T-helper 2 cell treated with Interferon-gamma antibody and Interleukin-4, amounts not matched to agents 5 μg/mL and 100 μg/mL, for 36 hours (primary cell): ENCODE results near the gene ARIH2.
"Not testable (repeated sequence)": the region's sequence is repeated elsewhere in the genome, so short reads cannot be mapped to it uniquely, and the experiment has no call there.

Experiments used
- DNase-seq: peaks from one replicate; pipeline ENCODE4 v3.0.0; 2021; ENCODE audit warnings: low spot score
- H3K27ac Mint-ChIP-seq: one replicate; pipeline ENCODE4 v1.8.0; 2021; ENCODE audit warnings: mild to moderate bottlenecking, mixed read lengths
- H3K27me3 Mint-ChIP-seq: one replicate; pipeline ENCODE4 v1.8.0; 2021; ENCODE audit warnings: low read depth, mixed read lengths
- H3K36me3 Mint-ChIP-seq: one replicate; pipeline ENCODE4 v1.8.0; 2021; ENCODE audit warnings: low read depth, mixed read lengths
- H3K4me1 Mint-ChIP-seq: one replicate; pipeline ENCODE4 v1.8.0; 2021; ENCODE audit warnings: low read depth, mixed read lengths
- H3K4me3 Mint-ChIP-seq: one replicate; pipeline ENCODE4 v1.8.0; 2022; ENCODE audit warnings: mild to moderate bottlenecking, moderate library complexity, mixed read lengths
- H3K9me3 Mint-ChIP-seq: one replicate; pipeline ENCODE4 v1.8.0; 2021; ENCODE audit warnings: mixed read lengths

The ARIH2 gene

GRCh38 chr3:48907026-48907425, 11.6 kb upstream of the ARIH2 start:
- not testable (repeated sequence) for H3K9me3 Mint-ChIP-seq, H3K36me3 Mint-ChIP-seq, DNase-seq, H3K27ac Mint-ChIP-seq, H3K4me3 Mint-ChIP-seq, H3K27me3 Mint-ChIP-seq, H3K4me1 Mint-ChIP-seq

GRCh38 chr3:48915296-48915695, 3.3 kb upstream of the ARIH2 start:
- Mint-ChIP-seq H3K9me3 (no peaks in the 10 kb centered on the region), H3K4me1 (peaks cover 16% of the 10 kb centered on the region), H3K36me3 (peaks cover 12% of the 10 kb centered on the region), H3K27ac (peak overlapping the region; percentile 72), H3K4me3 (no peak overlapping the region), H3K27me3 (no peaks in the 10 kb centered on the region)
- no peak for DNase-seq

- Mint-ChIP-seq H3K27ac (peak overlapping the region; percentile 100), H3K36me3 (peaks cover 23% of the 10 kb centered on the region), H3K9me3 (no peaks in the 10 kb centered on the region), H3K4me1 (peaks cover 22% of the 10 kb centered on the region), H3K27me3 (no peaks in the 10 kb centered on the region), H3K4me3 (peak overlapping the region; percentile 99)
- peak; percentile 66 for DNase-seq
Observed at GRCh38 chr3:48919215-48920138, 835 bp downstream of the ARIH2 start.

- peak; percentile 32 for DNase-seq
- no peaks in the 10 kb centered on the region for H3K27me3 Mint-ChIP-seq
- H3K9me3 Mint-ChIP-seq, result no peaks in the 10 kb centered on the region
- peak overlapping the region; percentile 77 for H3K27ac Mint-ChIP-seq
- peaks cover 50% of the 10 kb centered on the region for H3K4me1 Mint-ChIP-seq
- peak overlapping the region; percentile 69 for H3K4me3 Mint-ChIP-seq
- peaks cover 64% of the 10 kb centered on the region for H3K36me3 Mint-ChIP-seq
Observed at GRCh38 chr3:48926425-48927392, 8.1 kb downstream of the ARIH2 start.

GRCh38 chr3:48927928-48928327, 9.3 kb downstream of the ARIH2 start:
- no peaks in the 10 kb centered on the region for H3K27me3 Mint-ChIP-seq
- H3K9me3 Mint-ChIP-seq, result no peaks in the 10 kb centered on the region
- peaks cover 71% of the 10 kb centered on the region for H3K36me3 Mint-ChIP-seq
- H3K27ac Mint-ChIP-seq, result peak overlapping the region; percentile 55
- DNase-seq, result no peak
- H3K4me1 Mint-ChIP-seq, result peaks cover 56% of the 10 kb centered on the region
- H3K4me3 Mint-ChIP-seq, result peak overlapping the region; percentile 69

- Mint-ChIP-seq H3K4me3 (peak overlapping the region; percentile 69), H3K27me3 (no peaks in the 10 kb centered on the region), H3K9me3 (no peaks in the 10 kb centered on the region), H3K4me1 (peaks cover 56% of the 10 kb centered on the region), H3K36me3 (peaks cover 71% of the 10 kb centered on the region), H3K27ac (peak overlapping the region; percentile 72)
- DNase-seq, result no peak
Observed at GRCh38 chr3:48928679-48929078, 10.0 kb downstream of the ARIH2 start.

GRCh38 chr3:48929358-48930035, 10.9 kb downstream of the ARIH2 start:
- Mint-ChIP-seq H3K27me3 (no peaks in the 10 kb centered on the region), H3K4me1 (peaks cover 59% of the 10 kb centered on the region), H3K36me3 (peaks cover 74% of the 10 kb centered on the region), H3K4me3 (peak overlapping the region; percentile 70), H3K27ac (peak overlapping the region; percentile 65), H3K9me3 (no peaks in the 10 kb centered on the region)
- DNase-seq, result no peak

- Mint-ChIP-seq H3K9me3 (no peaks in the 10 kb centered on the region), H3K4me3 (no peak overlapping the region), H3K4me1 (peaks cover 64% of the 10 kb centered on the region), H3K27ac (no peak overlapping the region), H3K27me3 (no peaks in the 10 kb centered on the region), H3K36me3 (peaks cover 75% of the 10 kb centered on the region)
- DNase-seq, result no peak
Observed at GRCh38 chr3:48930590-48930989, 11.9 kb downstream of the ARIH2 start.

GRCh38 chr3:48931944-48932580, 13.4 kb downstream of the ARIH2 start:
- peak overlapping the region; percentile 42 for H3K27ac Mint-ChIP-seq
- peak; percentile 21 for DNase-seq
- H3K27me3 Mint-ChIP-seq, result no peaks in the 10 kb centered on the region
- H3K4me1 Mint-ChIP-seq, result peaks cover 57% of the 10 kb centered on the region
- H3K4me3 Mint-ChIP-seq, result no peak overlapping the region
- H3K36me3 Mint-ChIP-seq, result peaks cover 71% of the 10 kb centered on the region
- H3K9me3 Mint-ChIP-seq, result no peaks in the 10 kb centered on the region

GRCh38 chr3:48934333-48934991, 15.8 kb downstream of the ARIH2 start:
- Mint-ChIP-seq H3K27me3 (no peaks in the 10 kb centered on the region), H3K27ac (no peak overlapping the region), H3K36me3 (peaks cover 63% of the 10 kb centered on the region), H3K4me1 (peaks cover 46% of the 10 kb centered on the region), H3K4me3 (no peak overlapping the region), H3K9me3 (no peaks in the 10 kb centered on the region)
- DNase-seq, result no peak

GRCh38 chr3:48935530-48935929, 16.9 kb downstream of the ARIH2 start:
- H3K4me1 Mint-ChIP-seq, result peaks cover 38% of the 10 kb centered on the region
- no peak overlapping the region for H3K27ac Mint-ChIP-seq
- peaks cover 56% of the 10 kb centered on the region for H3K36me3 Mint-ChIP-seq
- H3K4me3 Mint-ChIP-seq, result no peak overlapping the region
- H3K9me3 Mint-ChIP-seq, result no peaks in the 10 kb centered on the region
- H3K27me3 Mint-ChIP-seq, result no peaks in the 10 kb centered on the region
- no peak for DNase-seq

- Mint-ChIP-seq H3K4me3 (no peak overlapping the region), H3K9me3 (no peaks in the 10 kb centered on the region), H3K27me3 (no peaks in the 10 kb centered on the region), H3K27ac (no peak overlapping the region), H3K36me3 (peaks cover 44% of the 10 kb centered on the region), H3K4me1 (peaks cover 29% of the 10 kb centered on the region)
- DNase-seq, result no peak
Observed at GRCh38 chr3:48938156-48938555, 19.5 kb downstream of the ARIH2 start.

GRCh38 chr3:48938689-48939088, 20.0 kb downstream of the ARIH2 start:
- peaks cover 31% of the 10 kb centered on the region for H3K4me1 Mint-ChIP-seq
- DNase-seq, result no peak
- H3K4me3 Mint-ChIP-seq, result no peak overlapping the region
- peaks cover 46% of the 10 kb centered on the region for H3K36me3 Mint-ChIP-seq
- H3K27ac Mint-ChIP-seq, result peak overlapping the region; percentile 52
- no peaks in the 10 kb centered on the region for H3K27me3 Mint-ChIP-seq
- no peaks in the 10 kb centered on the region for H3K9me3 Mint-ChIP-seq
